HG03066 (cell line): ENCODE measurements around the gene PITX1.
A peak's percentile ranks its signal among the peaks of the same experiment; 100 is the strongest.

Source experiments
- ATAC-seq: cut with Tn5 transposase; IDR thresholded peaks from one replicate; pipeline ENCODE4 v1.9.1; 2021; ENCODE audit warnings: low read depth; ENCODE audit not compliant: unreplicated experiment

Gene PITX1

DNA sequence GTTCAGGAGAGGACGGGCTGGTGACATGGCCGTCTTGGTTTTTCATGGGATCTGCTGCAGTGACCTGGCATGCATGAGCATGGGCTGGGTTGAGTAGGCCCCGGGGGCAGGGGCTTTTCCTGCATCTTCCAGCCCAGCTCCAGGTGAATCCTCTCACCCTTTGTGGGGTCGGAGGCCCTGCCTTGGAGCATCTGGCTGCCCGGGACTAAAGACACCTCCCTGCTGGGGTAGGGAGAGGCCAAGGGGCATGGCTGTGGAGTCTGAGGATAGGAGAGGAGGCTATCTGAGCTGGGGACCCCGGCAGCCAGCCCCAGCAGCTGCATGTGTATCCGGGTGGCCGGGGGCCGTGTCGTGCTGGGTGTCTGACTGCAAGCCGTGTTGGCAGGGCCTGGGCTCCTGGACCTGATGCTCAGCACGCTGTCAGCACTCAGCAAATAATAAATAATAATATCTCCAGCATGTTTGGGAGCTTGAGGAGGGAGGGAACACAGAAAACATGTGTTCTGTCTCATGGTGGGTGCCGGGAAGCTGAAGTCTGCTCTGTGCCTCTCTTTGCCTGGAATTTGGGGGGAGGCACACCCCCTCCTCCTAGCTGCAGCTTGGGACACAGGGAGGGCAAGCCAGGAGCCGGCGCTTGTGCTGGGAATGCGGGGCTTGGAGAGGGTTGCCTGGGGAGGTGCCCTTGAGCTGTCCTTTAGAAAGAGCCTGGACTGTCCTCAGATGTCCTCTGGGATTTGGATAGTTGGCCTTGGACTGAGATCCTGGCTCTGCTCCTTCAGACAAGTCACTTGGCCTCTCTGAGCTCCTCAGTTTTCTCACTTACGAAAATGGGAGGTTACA is 28.4 kb upstream of the PITX1 start:
- ATAC-seq: no peak

DNA sequence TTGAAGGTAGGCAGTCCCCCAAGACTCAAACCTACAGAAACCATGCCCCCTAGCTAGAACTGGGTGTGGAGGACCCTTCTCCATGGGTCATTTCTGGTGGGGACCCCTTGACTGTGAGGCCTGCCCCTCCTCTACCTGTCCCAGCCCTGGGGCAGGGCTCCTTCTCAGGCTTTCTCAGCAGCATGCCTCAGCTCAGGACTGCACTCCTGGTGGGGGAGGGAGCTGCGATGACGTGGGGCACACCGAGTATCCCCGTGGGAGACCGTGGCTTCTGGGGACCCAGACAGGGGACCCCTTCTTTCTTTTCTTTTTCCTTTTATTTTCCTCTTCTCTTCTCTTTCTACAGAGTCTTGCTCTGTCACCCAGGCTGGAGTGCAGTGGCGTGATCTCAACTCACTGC is 27.0 kb upstream of the PITX1 start:
- no peak for ATAC-seq

DNA sequence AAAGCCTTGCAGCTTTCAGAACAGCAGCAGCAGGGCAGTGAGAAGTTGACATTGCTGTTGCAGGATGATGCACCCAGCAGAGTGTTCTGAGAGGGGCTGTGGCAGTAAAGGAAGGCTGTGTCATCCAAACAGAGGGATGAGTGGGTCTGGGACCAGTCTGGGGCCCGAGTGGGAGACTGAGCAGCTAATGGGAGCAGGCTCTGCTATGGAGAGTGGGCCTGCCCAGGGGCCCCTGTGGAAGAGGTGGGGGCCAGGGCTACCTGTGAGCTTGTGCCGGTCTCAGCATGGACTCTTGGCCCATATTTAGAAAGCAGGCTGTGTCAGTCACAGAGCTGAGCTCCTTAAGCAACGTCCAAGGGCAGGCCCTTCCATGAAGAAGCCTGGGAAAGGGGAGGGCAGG is 26.0 kb upstream of the PITX1 start:
- ATAC-seq: no peak

DNA sequence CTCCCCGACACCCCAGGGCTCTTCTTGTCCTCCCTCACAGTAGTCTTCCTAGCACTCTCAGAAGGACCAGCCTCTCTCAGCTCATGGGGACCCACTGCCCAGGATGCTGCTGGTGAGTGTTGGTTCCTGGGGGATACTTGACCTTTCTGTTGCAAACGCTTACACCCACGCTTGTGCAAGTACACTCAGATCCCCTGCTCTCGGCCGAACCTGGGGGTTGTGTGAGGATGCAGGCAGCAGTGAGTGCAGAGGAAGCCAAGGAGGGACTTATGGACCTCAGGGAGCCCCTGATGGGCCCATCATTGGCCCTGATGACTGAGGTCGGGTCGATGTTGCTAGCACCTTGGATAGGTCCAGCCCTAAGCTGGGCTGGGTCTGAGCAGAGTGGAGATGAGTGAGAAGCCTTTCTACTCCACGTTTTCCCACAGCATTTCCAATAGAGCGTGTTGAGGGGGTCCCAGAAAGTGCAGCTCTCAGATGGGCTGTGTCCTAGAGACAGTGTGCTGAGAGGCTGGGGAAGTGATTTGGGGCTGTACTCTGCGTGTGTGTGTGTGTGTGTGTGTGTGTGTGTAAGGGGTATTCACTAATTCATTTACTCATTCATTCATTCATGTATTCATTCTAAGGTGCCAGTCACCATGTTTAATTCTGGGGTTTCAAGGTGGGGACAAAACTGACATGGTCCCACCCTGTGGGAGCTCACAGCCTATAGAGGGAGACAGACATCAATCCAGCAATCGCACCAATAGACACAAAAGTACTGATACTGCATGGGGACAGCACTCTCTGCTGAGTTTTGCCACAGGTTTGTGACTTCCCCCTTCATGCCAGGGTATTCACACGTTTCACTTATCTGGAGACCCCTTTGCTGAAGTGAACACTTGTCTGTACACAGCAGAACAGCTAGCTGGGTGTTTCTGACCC is 25.2 kb upstream of the PITX1 start:
- no peak for ATAC-seq

DNA sequence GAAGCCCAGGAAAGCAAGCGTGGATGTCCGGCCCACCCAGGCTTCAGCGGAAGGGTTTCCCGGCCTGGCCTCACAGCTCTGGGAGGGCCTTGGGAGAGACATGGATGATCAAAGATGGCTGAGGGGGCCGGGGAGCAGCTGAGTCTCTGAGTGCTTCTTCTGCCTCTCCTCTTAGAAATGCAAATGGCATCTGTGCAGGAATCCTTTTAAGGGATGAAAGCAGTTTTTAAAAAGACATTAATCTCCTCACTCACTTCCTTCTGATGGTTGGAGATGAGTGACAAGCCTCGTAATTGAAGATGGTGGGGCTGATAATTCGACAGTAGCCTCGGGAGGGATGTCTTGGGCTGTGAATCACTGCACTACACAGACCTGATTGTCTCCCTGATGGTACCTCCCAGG is 24.3 kb upstream of the PITX1 start:
- no peak for ATAC-seq

DNA sequence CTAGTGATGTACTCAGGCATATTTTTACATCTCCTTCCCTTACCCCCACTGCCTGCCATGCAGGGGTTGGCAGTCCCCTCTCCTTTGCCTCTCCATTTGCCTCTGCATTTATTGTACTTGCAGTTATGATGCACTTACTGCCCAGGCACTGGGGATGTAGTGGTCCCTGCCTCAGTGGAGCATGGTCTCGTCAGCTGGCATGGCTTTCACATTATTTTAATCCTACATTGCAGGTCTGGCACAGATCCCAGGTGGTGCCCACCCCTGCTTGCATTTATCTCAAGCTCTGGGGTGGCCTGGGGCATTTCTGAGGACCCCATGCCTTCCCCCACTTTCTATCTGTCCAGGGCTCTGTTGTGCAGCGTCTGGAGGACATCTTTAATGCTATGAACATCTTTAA is 23.2 kb upstream of the PITX1 start:
- no peak for ATAC-seq

DNA sequence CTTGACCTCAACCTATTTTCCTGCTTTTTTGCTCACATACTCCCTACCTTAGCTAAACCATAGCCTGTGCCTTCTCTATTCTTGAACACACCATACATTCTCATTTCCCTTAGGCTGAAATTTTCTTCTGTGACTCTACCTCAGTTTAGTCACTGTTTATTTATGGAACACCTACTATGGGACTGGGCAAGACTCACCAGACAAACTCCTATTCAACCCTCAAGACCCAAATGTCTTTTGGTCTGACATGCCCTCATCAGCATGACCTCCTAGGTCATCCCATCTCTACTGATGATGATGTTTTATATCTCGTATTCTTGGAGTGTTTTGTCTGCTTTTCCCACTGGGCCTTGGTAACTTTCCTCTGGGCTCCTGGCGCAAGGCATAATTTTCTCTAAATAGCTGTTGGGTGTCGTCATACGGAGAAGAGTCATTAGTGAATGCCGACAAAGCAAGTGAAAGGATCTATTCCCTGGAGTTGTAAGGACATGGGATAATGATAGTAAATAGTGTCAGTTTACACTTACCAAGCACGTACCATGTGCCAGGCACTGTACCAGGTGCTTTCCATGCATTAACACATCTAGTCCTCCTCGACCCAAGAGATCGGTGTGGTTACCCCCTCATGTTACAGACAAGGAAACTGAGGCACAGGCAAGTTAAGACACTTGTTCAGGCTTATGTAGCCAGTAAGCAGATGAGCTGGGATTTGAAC is 22.4 kb upstream of the PITX1 start:
- ATAC-seq: no peak

DNA sequence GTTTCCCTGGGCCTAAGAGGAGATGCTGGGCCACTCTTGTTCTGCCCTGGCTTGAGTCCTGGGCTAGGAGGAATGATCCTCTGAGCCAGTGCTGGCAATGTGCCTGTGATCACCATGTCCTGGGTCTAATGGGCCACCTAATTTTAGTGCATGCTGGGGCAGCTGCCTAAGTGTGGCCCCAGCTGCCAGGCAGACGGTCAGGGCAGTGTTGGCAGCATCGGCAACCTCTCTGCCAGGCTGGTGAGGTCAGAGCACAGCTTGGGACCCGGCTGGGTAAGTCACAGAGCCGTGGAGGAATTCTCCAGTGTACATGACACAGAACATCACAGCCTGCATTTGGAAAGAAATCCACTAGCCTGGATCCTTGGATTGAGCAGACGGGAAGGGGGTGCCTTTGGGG is 21.4 kb upstream of the PITX1 start:
- no peak for ATAC-seq

DNA sequence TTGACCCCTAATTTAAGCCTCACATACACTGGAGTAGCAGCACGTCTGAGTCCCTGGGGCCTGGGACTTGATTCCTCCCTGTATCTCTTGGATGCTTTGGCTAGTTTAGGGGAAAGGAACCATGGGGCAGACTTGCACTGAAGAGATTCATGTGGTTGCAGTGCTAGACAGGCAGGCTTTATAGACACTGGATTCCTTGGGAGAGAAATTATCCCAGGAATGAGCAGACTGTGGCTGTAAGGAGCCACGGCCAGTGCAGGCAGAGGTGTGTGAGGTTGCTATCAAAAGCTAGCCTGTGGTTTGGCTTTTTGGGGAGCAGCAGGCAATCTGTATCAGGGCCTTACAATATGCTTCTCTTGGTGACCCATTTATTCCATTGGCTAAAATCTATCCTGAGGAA is 20.5 kb upstream of the PITX1 start:
- ATAC-seq: no peak

DNA sequence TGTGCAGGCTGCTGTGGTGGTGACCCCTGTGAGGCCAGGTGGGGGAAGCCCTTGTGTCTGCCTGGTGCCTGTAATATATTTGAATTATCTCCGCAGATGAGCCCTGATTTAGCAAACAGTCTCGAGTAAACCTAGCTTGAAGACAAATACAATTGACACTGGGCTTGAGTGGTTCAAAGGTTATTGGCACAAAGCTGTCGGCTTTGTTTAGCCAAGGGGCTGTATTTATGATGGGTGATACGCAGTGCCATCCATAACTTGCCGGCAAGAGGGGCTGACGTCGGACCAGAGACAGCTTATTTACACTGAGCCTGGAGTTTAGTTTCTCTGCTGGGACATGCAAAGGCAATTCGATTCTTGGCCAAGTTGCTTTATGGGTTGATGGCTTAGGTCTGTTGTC is 20.0 kb upstream of the PITX1 start:
- ATAC-seq: no peak

DNA sequence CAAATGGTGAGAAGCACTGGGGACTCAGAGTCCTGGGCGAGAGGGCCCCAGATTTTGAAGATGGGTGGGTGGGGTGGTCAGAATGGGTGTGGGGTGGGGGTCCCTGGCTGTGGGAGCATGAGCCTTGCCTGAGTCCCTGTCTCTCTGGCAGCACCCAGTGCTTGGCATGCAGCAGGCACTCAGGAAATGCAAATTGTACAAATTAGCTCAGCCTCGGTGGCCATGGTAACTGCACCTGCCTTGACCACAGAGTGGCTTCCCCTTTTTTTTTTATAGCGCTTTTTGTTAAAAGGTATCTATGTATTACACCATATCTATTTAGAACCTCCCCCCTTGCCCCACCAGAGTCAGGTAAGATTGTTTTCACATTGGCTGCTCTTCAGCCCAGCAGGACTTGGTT is 19.2 kb upstream of the PITX1 start:
- ATAC-seq: peak; percentile 92

DNA sequence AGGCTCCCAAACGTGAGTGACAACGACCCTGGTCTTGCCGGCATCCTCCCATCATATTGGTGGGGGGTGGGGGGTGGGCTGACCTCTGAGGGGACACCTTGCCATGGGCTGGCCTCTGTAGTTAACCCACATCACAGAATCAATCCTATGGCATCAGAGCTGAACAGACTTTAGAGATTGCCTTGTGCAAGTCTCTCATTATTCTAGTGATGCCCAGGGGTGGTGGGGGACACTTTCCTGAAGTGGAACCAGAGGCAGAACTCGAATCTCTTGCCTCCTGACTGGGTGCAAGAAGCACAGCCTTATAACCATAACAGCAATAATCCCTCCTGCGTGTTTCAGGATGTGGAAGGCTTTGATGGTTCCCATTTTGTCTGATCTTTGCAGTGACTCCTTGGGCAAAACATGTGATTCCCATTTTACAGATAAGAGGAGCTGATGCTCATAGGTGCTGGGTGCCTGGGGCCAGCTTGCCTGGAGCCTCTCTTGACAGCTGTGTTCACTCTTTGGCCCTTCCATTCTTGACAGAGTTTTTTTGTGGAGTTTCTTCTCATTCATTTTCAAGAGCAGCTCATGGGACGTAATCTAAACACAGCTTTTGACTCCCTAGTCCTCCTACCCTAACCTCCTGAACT is 18.6 kb upstream of the PITX1 start:
- ATAC-seq: no peak

DNA sequence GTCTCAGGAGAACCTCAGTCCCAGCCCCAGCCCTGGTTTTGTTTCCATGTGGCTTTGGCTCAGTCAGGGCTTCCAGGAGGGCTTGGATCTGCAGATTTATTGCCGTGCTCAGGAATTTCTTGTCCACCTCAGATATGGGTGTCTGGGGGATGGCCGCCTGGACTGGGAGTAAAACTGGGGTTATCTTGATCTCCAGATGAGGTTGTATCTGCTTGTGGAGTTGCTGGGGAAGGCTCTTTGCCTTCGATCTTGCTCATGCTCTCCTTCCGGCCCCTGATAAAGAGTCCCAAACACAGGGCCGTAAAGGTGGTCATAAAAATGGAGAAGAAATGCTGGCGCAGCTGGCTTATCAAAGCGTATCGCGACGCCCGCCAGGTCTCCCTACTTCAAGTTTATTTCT is 17.8 kb upstream of the PITX1 start:
- no peak for ATAC-seq

DNA sequence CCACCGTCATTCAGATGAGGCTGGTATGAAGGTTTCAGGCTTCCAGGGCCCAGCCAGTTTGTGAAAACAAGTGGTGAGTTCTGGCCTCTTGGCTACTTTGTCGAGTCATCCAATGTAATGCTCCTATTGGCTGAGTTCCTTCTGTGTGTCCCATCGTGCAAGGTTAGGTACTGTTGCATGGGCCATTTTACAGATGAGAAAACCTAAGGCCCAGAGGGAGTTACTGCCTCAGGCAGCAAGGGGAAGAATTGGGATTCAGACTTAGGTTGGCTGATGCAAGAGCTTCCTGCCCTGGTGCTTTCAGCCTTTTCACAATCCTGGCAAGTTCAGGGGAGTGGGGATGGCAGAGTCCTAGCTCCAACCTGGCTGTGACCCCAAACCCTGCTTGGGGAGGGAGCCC is 17.4 kb upstream of the PITX1 start:
- no peak for ATAC-seq

DNA sequence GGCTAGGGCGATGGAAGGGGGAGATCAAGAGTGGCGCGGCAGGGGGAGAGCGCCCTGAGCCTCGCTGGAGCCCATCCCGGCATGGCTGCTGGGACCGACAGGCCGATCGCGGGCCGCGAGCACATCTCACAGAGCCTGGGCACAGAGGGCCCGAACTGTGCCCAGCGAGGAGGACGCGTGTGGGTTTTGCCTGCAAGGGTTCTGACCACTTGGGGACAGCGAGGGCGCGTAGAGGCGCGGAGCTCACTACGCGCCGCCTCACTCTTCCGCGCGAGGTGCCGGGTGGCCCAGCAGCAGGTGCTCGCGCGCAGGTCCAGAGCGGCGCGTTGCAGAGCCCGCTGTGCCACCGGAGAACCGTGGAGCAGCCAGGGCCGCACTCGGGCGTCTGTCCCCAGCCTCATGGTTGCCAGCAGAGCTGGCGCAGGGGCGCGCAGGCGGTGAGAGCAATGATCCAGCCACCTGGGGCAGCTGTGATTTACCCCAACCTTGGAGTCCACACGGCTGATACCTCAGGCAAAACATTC is 16.3 kb upstream of the PITX1 start:
- ATAC-seq: no peak

DNA sequence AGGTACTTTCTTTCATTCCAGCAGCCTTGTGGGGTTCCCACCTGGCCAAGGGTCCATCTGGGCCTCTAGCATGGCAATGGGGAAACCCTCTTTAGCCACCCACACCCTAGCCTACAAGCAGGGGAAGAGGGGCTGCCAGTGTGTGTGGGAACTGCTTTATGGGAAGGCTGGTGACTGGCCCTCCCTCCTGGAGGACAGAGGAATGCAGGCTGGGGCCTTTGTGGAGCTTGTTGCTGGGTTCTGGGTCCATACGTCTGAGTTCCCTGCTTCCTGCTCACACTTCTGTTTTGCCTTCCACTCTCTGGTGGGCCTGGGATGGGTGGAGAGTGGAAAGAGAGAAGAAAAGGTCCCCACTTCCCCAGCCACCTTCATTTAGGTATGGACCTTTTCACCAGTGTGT is 14.9 kb upstream of the PITX1 start:
- no peak for ATAC-seq

DNA sequence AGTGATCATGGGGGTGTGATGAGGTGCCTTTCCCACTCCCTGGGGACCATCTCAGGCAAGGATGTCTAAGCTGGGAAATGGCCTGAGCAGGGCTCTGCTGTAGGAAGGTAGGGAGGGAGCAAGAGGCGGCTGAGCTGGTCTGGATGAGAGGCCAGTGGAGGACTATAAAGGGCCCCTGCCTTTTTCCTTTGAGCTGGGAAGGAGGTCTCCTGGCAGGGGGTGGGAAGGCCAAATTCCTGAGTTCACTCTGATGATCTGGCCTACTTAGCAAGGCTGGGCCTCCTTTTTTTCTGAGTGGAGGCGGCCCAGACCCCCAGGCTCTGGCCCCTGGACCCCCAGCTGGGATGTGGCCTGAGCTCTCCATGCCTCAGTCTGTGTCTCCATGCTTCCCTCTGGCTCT is 14.3 kb upstream of the PITX1 start:
- ATAC-seq: no peak

DNA sequence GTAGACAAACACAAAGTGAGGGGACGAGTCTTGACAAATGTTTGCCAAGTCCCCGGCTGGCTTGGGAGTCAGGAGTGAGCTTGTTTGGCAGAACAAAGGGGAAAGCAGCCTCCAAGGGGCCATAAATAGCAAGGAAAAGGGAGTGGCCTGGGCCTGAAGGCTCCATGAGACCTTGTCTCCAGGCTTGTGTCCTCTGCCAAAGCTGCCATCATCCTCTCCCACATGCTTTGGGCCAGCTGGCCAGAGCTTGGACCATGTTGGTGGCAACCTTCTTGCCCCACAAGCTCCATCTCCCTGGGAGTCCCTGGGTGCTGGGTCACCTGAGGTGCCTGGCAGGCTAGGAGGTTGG is 13.3 kb upstream of the PITX1 start:
- no peak for ATAC-seq

DNA sequence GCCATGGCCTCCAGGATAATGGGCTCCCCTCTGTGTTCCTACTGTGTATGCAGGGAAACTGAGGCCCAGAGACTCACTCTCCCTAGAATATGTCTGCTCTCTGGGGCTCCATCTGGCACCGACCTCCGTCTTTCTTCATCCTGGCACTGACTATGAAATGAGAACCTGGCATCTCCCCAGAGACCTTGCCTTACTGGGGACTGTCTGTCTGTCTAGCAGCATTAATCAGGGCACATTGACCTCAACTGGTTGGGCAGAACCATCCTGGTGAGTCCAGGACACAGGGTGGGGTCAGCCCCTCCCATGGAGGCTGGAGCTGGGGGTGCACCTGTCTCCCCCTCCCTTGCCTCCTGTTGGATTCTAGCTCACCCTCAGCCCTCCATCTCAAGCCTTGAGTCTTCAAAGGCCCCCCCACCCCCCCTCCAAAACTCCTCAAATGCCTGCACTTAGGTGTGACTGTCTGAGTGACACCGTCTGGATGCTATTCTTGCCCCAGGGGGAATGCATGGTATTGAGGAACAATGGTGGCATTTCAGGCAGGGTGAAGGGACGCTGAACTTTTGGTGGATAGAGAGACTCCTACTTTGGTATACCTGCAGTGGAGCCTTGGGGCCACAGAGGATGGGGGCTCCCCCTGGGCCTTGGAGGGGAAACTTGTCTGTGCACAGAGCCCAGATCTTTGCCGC is 12.8 kb upstream of the PITX1 start:
- ATAC-seq: no peak

DNA sequence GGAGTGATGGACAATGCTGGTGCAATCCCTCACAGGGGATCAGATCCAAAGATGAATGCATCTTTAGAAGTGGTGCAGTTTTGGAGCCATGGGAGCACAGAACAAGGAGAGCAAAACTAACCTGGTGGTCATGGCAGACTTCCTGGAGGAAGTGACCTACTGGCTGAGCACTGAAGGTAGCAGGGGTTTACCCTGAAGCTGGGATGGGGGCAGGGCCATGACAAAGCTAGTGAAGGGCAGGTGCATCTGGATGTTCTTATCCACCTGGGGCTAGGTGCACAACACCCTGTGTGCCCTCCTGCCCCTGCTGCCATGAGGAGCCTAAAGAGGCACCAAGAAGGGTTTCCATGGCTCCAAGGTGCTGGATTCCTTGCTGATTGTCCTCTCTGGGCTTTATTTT is 11.5 kb upstream of the PITX1 start:
- no peak for ATAC-seq
